Activated naive CD4-positive, alpha-beta T cell treated with anti-CD3 and anti-CD28 coated beads, Interleukin-2, amount 10 ng/mL, durations not matched to agents 7 days and 5 days (primary cell): ENCODE measurements around the gene HOXB9.

Experiments
- CTCF ChIA-PET: fragments of 350-600 bp; sonication (Branson Sonifier 250); formaldehyde crosslinking; loops from one replicate; lab custom pipeline; 2021; ENCODE audit warnings: antibody characterized with exemption; lab: Charles Lee
- DNase-seq: peaks from one replicate; pipeline ENCODE4 v3.0.0-alpha.2; 2020
- H3K27ac Mint-ChIP-seq: one replicate; pipeline ENCODE4 v1.8.0; 2021; ENCODE audit warnings: mild to moderate bottlenecking, moderate library complexity, mixed read lengths
- H3K27me3 Mint-ChIP-seq: one replicate; pipeline ENCODE4 v1.8.0; 2021; ENCODE audit warnings: mild to moderate bottlenecking, mixed read lengths
- H3K36me3 Mint-ChIP-seq: one replicate; pipeline ENCODE4 v1.8.0; 2021; ENCODE audit warnings: mixed read lengths
- H3K4me1 Mint-ChIP-seq: one replicate; pipeline ENCODE4 v1.8.0; 2021; ENCODE audit warnings: mixed read lengths
- H3K4me3 Mint-ChIP-seq: one replicate; pipeline ENCODE4 v1.8.0; 2021; ENCODE audit warnings: mild to moderate bottlenecking, moderate library complexity, mixed read lengths
- H3K9me3 Mint-ChIP-seq: one replicate; pipeline ENCODE4 v1.8.0; 2021; ENCODE audit warnings: mixed read lengths

Gene HOXB9

GRCh38 chr17:48605991-48606891 is 19.9 kb downstream of the HOXB9 start:
- Mint-ChIP-seq H3K36me3 (no peaks in the 10 kb centered on the region), H3K4me1 (peaks cover 41% of the 10 kb centered on the region), H3K4me3 (no peak overlapping the region), H3K27ac (no peak overlapping the region), H3K9me3 (no peaks in the 10 kb centered on the region), H3K27me3 (peaks cover 100% of the 10 kb centered on the region)
- no peak for DNase-seq
- CTCF ChIA-PET, result no interaction called here

- peaks cover 100% of the 10 kb centered on the region for H3K27me3 Mint-ChIP-seq
- H3K27ac Mint-ChIP-seq, result no peak overlapping the region
- no peak for DNase-seq
- H3K9me3 Mint-ChIP-seq, result no peaks in the 10 kb centered on the region
- H3K36me3 Mint-ChIP-seq, result no peaks in the 10 kb centered on the region
- CTCF ChIA-PET, result no interaction called here
- H3K4me1 Mint-ChIP-seq, result peaks cover 34% of the 10 kb centered on the region
- no peak overlapping the region for H3K4me3 Mint-ChIP-seq
Observed at GRCh38 chr17:48605409-48605919, 20.7 kb downstream of the HOXB9 start.

- Mint-ChIP-seq H3K4me3 (no peak within 1 kb of the TSS), H3K4me1 (peaks cover 32% of the 10 kb centered on the region), H3K27ac (no peak within 1 kb of the TSS), H3K36me3 (no peaks in the 10 kb centered on the region), H3K9me3 (no peaks in the 10 kb centered on the region), H3K27me3 (peaks cover 100% of the 10 kb centered on the region)
- DNase-seq, result no peak
- CTCF ChIA-PET, result no interaction called here
Observed at GRCh38 chr17:48604770-48605329, 21.3 kb downstream of the HOXB9 start, which contains the start of gene HOXB6. TSS of gene HOXB6 (minus strand) at chr17:48604986. CDS start at chr17:48598150, 6,836 bp downstream.

GRCh38 chr17:48603959-48604769 is 22.0 kb downstream of the HOXB9 start:
- no peaks in the 10 kb centered on the region for H3K36me3 Mint-ChIP-seq
- no peak for DNase-seq
- CTCF ChIA-PET, result no interaction called here
- H3K27me3 Mint-ChIP-seq, result peaks cover 100% of the 10 kb centered on the region
- peaks cover 30% of the 10 kb centered on the region for H3K4me1 Mint-ChIP-seq
- no peaks in the 10 kb centered on the region for H3K9me3 Mint-ChIP-seq
- H3K27ac Mint-ChIP-seq, result no peak overlapping the region
- no peak overlapping the region for H3K4me3 Mint-ChIP-seq

- CTCF ChIA-PET, result interaction anchor here (0.8 to 1.6 kb wide), 6 partner anchors 9 to 342 kb away, joined by 3 to 6 read pairs (median 4); partner anchors contain the start of gene HOXB5
- Mint-ChIP-seq H3K27ac (peak overlapping the region; percentile 28), H3K36me3 (no peaks in the 10 kb centered on the region), H3K9me3 (no peaks in the 10 kb centered on the region), H3K27me3 (peaks cover 100% of the 10 kb centered on the region), H3K4me1 (peaks cover 47% of the 10 kb centered on the region), H3K4me3 (no peak overlapping the region)
- no peak for DNase-seq
Observed at GRCh38 chr17:48601539-48602425, 24.4 kb downstream of the HOXB9 start.

GRCh38 chr17:48601207-48601538 is 25.0 kb downstream of the HOXB9 start:
- peaks cover 100% of the 10 kb centered on the region for H3K27me3 Mint-ChIP-seq
- H3K36me3 Mint-ChIP-seq, result no peaks in the 10 kb centered on the region
- peaks cover 53% of the 10 kb centered on the region for H3K4me1 Mint-ChIP-seq
- no peak overlapping the region for H3K4me3 Mint-ChIP-seq
- CTCF ChIA-PET, result interaction anchor here (0.8 to 1.6 kb wide), 6 partner anchors 8 to 341 kb away, joined by 3 to 6 read pairs (median 4); partner anchors contain the start of gene HOXB5
- H3K9me3 Mint-ChIP-seq, result no peaks in the 10 kb centered on the region
- no peak overlapping the region for H3K27ac Mint-ChIP-seq
- DNase-seq, result no peak

- no peaks in the 10 kb centered on the region for H3K9me3 Mint-ChIP-seq
- H3K27ac Mint-ChIP-seq, result no peak overlapping the region
- no peaks in the 10 kb centered on the region for H3K36me3 Mint-ChIP-seq
- no peak for DNase-seq
- peaks cover 53% of the 10 kb centered on the region for H3K4me1 Mint-ChIP-seq
- peaks cover 100% of the 10 kb centered on the region for H3K27me3 Mint-ChIP-seq
- H3K4me3 Mint-ChIP-seq, result no peak overlapping the region
- CTCF ChIA-PET, result interaction anchor here (0.7 to 1.6 kb wide), 4 partner anchors 13 to 123 kb away, joined by 3 to 5 read pairs (median 4); no protein-coding TSS in a partner anchor
Observed at GRCh38 chr17:48600244-48601098, 25.7 kb downstream of the HOXB9 start.

GRCh38 chr17:48599354-48599753 is 26.8 kb downstream of the HOXB9 start:
- Mint-ChIP-seq H3K9me3 (no peaks in the 10 kb centered on the region), H3K27ac (no peak overlapping the region), H3K27me3 (peaks cover 100% of the 10 kb centered on the region), H3K4me3 (no peak overlapping the region), H3K36me3 (no peaks in the 10 kb centered on the region), H3K4me1 (peaks cover 45% of the 10 kb centered on the region)
- DNase-seq, result no peak
- CTCF ChIA-PET, result interaction anchor here (1.0 to 1.1 kb wide), 3 partner anchors 11 to 519 kb away, joined by 3 to 5 read pairs (median 3); no protein-coding TSS in a partner anchor

GRCh38 chr17:48598736-48599135 is 27.4 kb downstream of the HOXB9 start:
- no peak for DNase-seq
- peaks cover 100% of the 10 kb centered on the region for H3K27me3 Mint-ChIP-seq
- CTCF ChIA-PET, result interaction anchor here (1.0 to 1.1 kb wide), 3 partner anchors 11 to 519 kb away, joined by 3 to 5 read pairs (median 3); no protein-coding TSS in a partner anchor
- peaks cover 45% of the 10 kb centered on the region for H3K4me1 Mint-ChIP-seq
- H3K36me3 Mint-ChIP-seq, result no peaks in the 10 kb centered on the region
- no peak overlapping the region for H3K4me3 Mint-ChIP-seq
- no peaks in the 10 kb centered on the region for H3K9me3 Mint-ChIP-seq
- H3K27ac Mint-ChIP-seq, result no peak overlapping the region

- CTCF ChIA-PET, result interaction anchor here (1.1 kb wide), 1 partner anchor 10 kb away, joined by 3 read pairs; no protein-coding TSS in a partner anchor
- peak; percentile 61 for DNase-seq
- peak overlapping the region; percentile 70 for H3K4me3 Mint-ChIP-seq
- H3K9me3 Mint-ChIP-seq, result no peaks in the 10 kb centered on the region
- H3K36me3 Mint-ChIP-seq, result no peaks in the 10 kb centered on the region
- H3K4me1 Mint-ChIP-seq, result peaks cover 48% of the 10 kb centered on the region
- peaks cover 100% of the 10 kb centered on the region for H3K27me3 Mint-ChIP-seq
- H3K27ac Mint-ChIP-seq, result no peak overlapping the region
Observed at GRCh38 chr17:48597778-48598631, 28.2 kb downstream of the HOXB9 start.

- CTCF ChIA-PET, result no interaction called here
- H3K9me3 Mint-ChIP-seq, result no peaks in the 10 kb centered on the region
- no peak overlapping the region for H3K27ac Mint-ChIP-seq
- DNase-seq, result no peak
- H3K4me1 Mint-ChIP-seq, result peaks cover 50% of the 10 kb centered on the region
- peaks cover 100% of the 10 kb centered on the region for H3K27me3 Mint-ChIP-seq
- no peaks in the 10 kb centered on the region for H3K36me3 Mint-ChIP-seq
- peak overlapping the region; percentile 70 for H3K4me3 Mint-ChIP-seq
Observed at GRCh38 chr17:48597528-48597777, 28.7 kb downstream of the HOXB9 start.
